Small intestine (tissue), 7 donors: Measurements from ENCODE around the gene HERPUD2. TPM values are rescaled to one million over a fixed set of nuclear protein-coding genes. Genes with fewer than 3 reads are reported as not detected.

Experiments used
- DNase-seq, 2 donors: peaks; one replicate each; pipeline versions ENCODE4 v3.0.0 to v3.0.0-alpha.2; 2013
- FAIRE-seq: peaks from 2 replicates; lab custom pipeline; 2012; peaks lifted over from hg19 to GRCh38; lab: Jason Lieb, UNC
- H3K27ac ChIP-seq, 3 donors: one replicate each; pipeline ENCODE4 v1.5.1; 2013; ENCODE audit warnings: low read length in 2 of 3, mild to moderate bottlenecking in 2 of 3, control low read depth in 1 of 3, inconsistent platforms in 1 of 3, low read depth in 1 of 3, moderate library complexity in 1 of 3
- H3K27me3 ChIP-seq, 3 donors: one replicate each; pipeline ENCODE4 v1.6.1; 2013; ENCODE audit warnings: low read length in 3 of 3, inconsistent platforms in 1 of 3; ENCODE audit not compliant: control insufficient read depth in 3 of 3, insufficient read depth in 3 of 3
- H3K36me3 ChIP-seq, 3 donors: one replicate each; pipeline ENCODE4 v1.6.1; 2013; ENCODE audit warnings: low read length in 3 of 3, inconsistent platforms in 1 of 3, low read depth in 1 of 3, mild to moderate bottlenecking in 1 of 3, moderate library complexity in 1 of 3; ENCODE audit not compliant: control insufficient read depth in 3 of 3, insufficient read depth in 2 of 3
- H3K4me1 ChIP-seq, 3 donors: one replicate each; pipeline ENCODE4 v1.6.1; 2013; ENCODE audit warnings: low read length in 2 of 3, inconsistent platforms in 1 of 3, low read depth in 1 of 3, mild to moderate bottlenecking in 1 of 3, moderate library complexity in 1 of 3; ENCODE audit not compliant: control insufficient read depth in 3 of 3, insufficient read depth in 2 of 3
- H3K4me3 ChIP-seq, 3 donors: one replicate each; pipeline ENCODE4 v1.5.1; 2013; ENCODE audit warnings: low read length in 3 of 3, control low read depth in 1 of 3, inconsistent platforms in 1 of 3, low read depth in 1 of 3, mild to moderate bottlenecking in 1 of 3, moderate library complexity in 1 of 3
- H3K9me3 ChIP-seq, 2 donors: one replicate each; pipeline ENCODE4 v1.6.1; 2013; ENCODE audit warnings: low read depth in 1 of 2, low read length in 1 of 2; ENCODE audit not compliant: control insufficient read depth in 2 of 2, insufficient read depth in 1 of 2
- WGBS, 3 donors: extraction: QIAGEN DNeasy Blood & Tissue Kit; methylation state at CpG; one replicate each; pipeline ENCODE4 v1.1.7; 2013; 5-methylcytosine and 5-hydroxymethylcytosine counted together
- polyA plus RNA-seq, 4 donors: library from polyadenylated mRNA; stranded (reverse) in 3 of 4; unstranded in 1 of 4; fragments of 200-250 nt in 3 of 4; fragments of 120-200 nt in 1 of 4; gene quantifications; one replicate each; pipeline versions ENCODE4 v1.2.1 to v1.2.3, GENCODE V29; 2013
- donor health status: healthy with polysubstance abuse.
- donor health status: control.
- donor health status: control.
- donor health status: Bipolar disorder and iron deficiency.
- donor health status: healthy.

Gene HERPUD2
- polyA plus RNA-seq, 4 donors, result 8.9 to 23.5 (median 10.1) TPM

- Histone ChIP-seq H3K4me1 (peaks cover 0 to 2% (median 0%) of the 10 kb centered on the region in 3 donors), H3K4me3 (no peak overlapping the region), H3K27me3 (no peaks in the 10 kb centered on the region), H3K27ac (no peak overlapping the region), H3K9me3 (peaks cover 0 to 3% of the 10 kb centered on the region in 2 donors), H3K36me3 (no peaks in the 10 kb centered on the region)
- 98 to 100% (median 100%) methylated on average over 1 of the region's 1 CpG for WGBS, 3 donors
- FAIRE-seq, result no peak
- DNase-seq, result no peak
These were observed 25.1 kb upstream of the HERPUD2 start for GRCh38 chr7:35720032-35720431.

DNA sequence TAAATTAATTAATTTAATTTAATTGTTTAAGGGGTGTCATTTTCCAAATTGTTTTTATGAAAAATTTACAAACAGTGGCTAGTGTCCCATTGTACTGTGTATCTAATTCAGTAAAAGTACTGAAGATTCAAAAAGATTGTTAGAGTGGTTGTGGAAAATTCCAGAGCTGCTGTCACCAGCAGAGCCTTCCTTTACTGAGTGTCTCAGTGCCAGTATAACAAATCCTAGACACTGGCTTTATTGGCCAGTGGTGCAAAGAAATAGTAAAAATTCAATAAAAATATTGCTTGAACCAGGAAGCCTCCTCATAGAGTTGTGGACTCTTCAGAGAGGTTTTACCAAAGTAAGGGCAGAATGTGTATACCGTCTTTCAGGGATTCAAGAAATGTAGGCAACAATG lies 23.1 kb upstream of the HERPUD2 start:
- DNase-seq (no peak), FAIRE-seq (no peak)
- no peak overlapping the region for H3K4me3 ChIP-seq
- peaks cover 0 to 2% (median 0%) of the 10 kb centered on the region in 3 donors for H3K4me1 ChIP-seq
- WGBS, 3 donors, result 96% methylated on average over 1 of the region's 1 CpG
- H3K36me3 ChIP-seq, result no peaks in the 10 kb centered on the region
- H3K9me3 ChIP-seq, result no peaks in the 10 kb centered on the region
- no peaks in the 10 kb centered on the region for H3K27me3 ChIP-seq
- no peak overlapping the region for H3K27ac ChIP-seq

DNA sequence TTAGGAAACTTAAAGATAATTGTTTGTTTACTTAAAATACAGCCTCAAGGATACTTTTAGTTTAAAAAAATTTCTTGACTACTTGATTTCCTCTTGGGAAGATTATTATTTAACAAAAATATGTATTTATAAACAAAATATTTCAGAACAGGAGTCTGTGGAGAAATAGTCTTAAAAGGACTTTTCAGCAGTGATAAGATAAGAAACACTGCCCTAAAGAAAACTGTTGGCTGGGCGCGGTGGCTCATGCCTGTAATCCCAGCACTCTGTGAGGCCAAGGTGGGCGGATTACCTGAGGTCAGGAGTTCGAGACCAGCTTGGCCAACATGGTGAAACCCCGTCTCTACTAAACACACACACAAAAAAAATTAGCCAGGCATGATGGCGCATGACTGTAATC lies 22.6 kb upstream of the HERPUD2 start:
- no peak overlapping the region for H3K4me3 ChIP-seq
- no peaks in the 10 kb centered on the region for H3K9me3 ChIP-seq
- H3K27me3 ChIP-seq, result no peaks in the 10 kb centered on the region
- H3K27ac ChIP-seq, result no peak overlapping the region
- H3K36me3 ChIP-seq, result no peaks in the 10 kb centered on the region
- DNase-seq (no peak), FAIRE-seq (no peak)
- WGBS, 3 donors, result 81 to 83% (median 82%) methylated on average over 6 of the region's 6 CpGs
- H3K4me1 ChIP-seq, result peaks cover 0 to 2% (median 0%) of the 10 kb centered on the region in 3 donors

- Histone ChIP-seq H3K4me3 (no peak overlapping the region), H3K4me1 (peaks cover 0 to 2% (median 0%) of the 10 kb centered on the region in 3 donors), H3K36me3 (no peaks in the 10 kb centered on the region), H3K27me3 (no peaks in the 10 kb centered on the region), H3K9me3 (no peaks in the 10 kb centered on the region), H3K27ac (no peak overlapping the region)
- DNase-seq (no peak), FAIRE-seq (no peak)
- WGBS, 3 donors, result 21 to 54% (median 44%) methylated on average over 1 of the region's 1 CpG
These were observed 22.1 kb upstream of the HERPUD2 start for GRCh38 chr7:35717013-35717412.

- 27 to 54% (median 48%) methylated on average over 5 of the region's 5 CpGs for WGBS, 3 donors
- Histone ChIP-seq H3K9me3 (no peaks in the 10 kb centered on the region), H3K27me3 (no peaks in the 10 kb centered on the region), H3K4me3 (no peak overlapping the region), H3K4me1 (peaks cover 0 to 2% (median 0%) of the 10 kb centered on the region in 3 donors), H3K27ac (no peak overlapping the region), H3K36me3 (no peaks in the 10 kb centered on the region)
- DNase-seq (peak in 1 of 2 donors; percentile 32), FAIRE-seq (no peak)
These were observed 21.3 kb upstream of the HERPUD2 start for GRCh38 chr7:35716038-35716803.

GRCh38 chr7:35714862-35715261 lies 19.9 kb upstream of the HERPUD2 start:
- no peak for DNase-seq
- H3K4me3 ChIP-seq, result no peak overlapping the region
- no peak for FAIRE-seq
- H3K27me3 ChIP-seq, result no peaks in the 10 kb centered on the region
- H3K9me3 ChIP-seq, result no peaks in the 10 kb centered on the region
- no peaks in the 10 kb centered on the region for H3K36me3 ChIP-seq
- H3K27ac ChIP-seq, result no peak overlapping the region
- WGBS, 3 donors, result 83 to 93% (median 86%) methylated on average over 1 of the region's 1 CpG
- peaks cover 0 to 2% (median 0%) of the 10 kb centered on the region in 3 donors for H3K4me1 ChIP-seq

DNA sequence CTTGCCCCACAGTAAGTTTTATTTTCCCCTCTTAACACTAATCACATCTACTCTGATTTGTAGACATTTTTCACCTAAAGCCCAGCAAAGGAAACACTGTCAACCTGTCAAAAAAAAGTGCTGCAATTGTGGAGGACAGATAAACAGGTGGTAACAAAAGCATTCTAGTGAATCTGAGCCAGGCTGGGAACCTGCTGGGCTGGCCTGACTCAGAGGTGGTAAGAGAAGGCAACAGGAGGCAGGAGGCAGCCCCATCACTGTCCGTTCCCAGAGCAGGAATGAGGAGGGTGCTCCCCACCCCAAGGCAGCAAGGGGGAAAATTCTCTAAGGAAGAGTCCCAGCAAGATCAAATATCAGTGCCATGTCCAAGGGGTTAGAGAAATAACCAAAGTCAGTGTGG lies 19.5 kb upstream of the HERPUD2 start:
- FAIRE-seq (no peak), DNase-seq (no peak)
- H3K27ac ChIP-seq, result no peak overlapping the region
- no peak overlapping the region for H3K4me3 ChIP-seq
- no peaks in the 10 kb centered on the region for H3K9me3 ChIP-seq
- H3K4me1 ChIP-seq, result peaks cover 0 to 2% (median 0%) of the 10 kb centered on the region in 3 donors
- H3K27me3 ChIP-seq, result no peaks in the 10 kb centered on the region
- WGBS, 3 donors, result 95 to 98% (median 95%) methylated on average over 1 of the region's 1 CpG
- no peaks in the 10 kb centered on the region for H3K36me3 ChIP-seq

DNA sequence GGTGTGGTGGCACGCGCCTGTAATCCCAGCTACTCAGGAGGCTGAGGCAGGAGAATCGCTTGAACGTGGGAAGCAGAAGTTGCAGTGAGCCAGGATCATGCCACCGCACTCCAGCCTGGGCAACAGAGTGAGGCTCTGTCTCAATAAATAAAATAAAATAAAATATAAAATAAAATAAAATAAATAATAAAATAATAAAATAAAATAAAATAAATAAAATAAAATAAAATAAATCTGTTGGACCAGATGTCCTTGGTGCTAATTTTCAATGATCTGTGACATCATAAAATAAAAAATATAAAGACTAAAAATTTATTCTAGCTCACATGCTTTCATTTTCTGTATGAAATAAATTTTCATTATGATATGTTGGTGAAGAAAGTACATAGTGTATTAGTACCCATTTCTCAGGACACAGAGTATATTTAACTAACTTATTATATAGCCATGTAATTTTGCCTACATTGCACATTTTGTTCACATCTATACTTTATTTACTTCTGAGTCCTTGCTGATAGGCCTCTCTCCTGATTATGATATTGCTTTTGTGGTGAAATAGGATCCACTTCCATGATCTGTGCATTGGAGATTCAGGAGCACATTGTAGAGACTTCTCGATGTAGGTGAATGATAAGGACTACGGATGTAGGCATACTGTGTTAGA lies 17.8 kb upstream of the HERPUD2 start:
- Histone ChIP-seq H3K9me3 (no peaks in the 10 kb centered on the region), H3K27me3 (no peaks in the 10 kb centered on the region), H3K4me3 (no peak overlapping the region), H3K36me3 (no peaks in the 10 kb centered on the region), H3K27ac (no peak overlapping the region), H3K4me1 (peaks cover 0 to 2% (median 0%) of the 10 kb centered on the region in 3 donors)
- DNase-seq, result no peak
- peak; percentile 89 for FAIRE-seq
- WGBS, 3 donors, result 94 to 96% (median 95%) methylated on average over 7 of the region's 7 CpGs
